Measurements from ENCODE around the gene ITM2C. TPM values are rescaled to one million over a fixed set of nuclear protein-coding genes. Genes with fewer than 3 reads are reported as not detected.

The ITM2C gene
- polyA plus RNA-seq, 4 donors, result 848 to 1,175 (median 938) TPM

- DNase-seq (ENCODE audit: low read depth in 4 of 4, low spot score in 2 of 4), result no peak
Observed at GRCh38 chr2:230905448-230906421, 41.0 kb downstream of the ITM2C start.

- DNase-seq (ENCODE audit: low read depth in 4 of 4, low spot score in 2 of 4), result no peak
Observed at GRCh38 chr2:230906471-230907230, 41.9 kb downstream of the ITM2C start.

- no peak for DNase-seq (ENCODE audit: low read depth in 4 of 4, low spot score in 2 of 4)
Observed at GRCh38 chr2:230907361-230908091, 42.8 kb downstream of the ITM2C start.

GRCh38 chr2:230908092-230908594 lies 43.4 kb downstream of the ITM2C start:
- peak in 1 of 4 donors; percentile 25 for DNase-seq (ENCODE audit: low read depth in 4 of 4, low spot score in 2 of 4)

GRCh38 chr2:230908595-230909191 lies 44.0 kb downstream of the ITM2C start:
- DNase-seq (ENCODE audit: low read depth in 4 of 4, low spot score in 2 of 4), result peak; percentile 47 to 70 (median 68)

- no peak for DNase-seq (ENCODE audit: low read depth in 4 of 4, low spot score in 2 of 4)
Observed at GRCh38 chr2:230909841-230910545, 45.3 kb downstream of the ITM2C start.

GRCh38 chr2:230910546-230911177 lies 45.9 kb downstream of the ITM2C start:
- DNase-seq (ENCODE audit: low read depth in 4 of 4, low spot score in 2 of 4), result no peak

GRCh38 chr2:230912046-230912445 lies 47.3 kb downstream of the ITM2C start:
- no peak for DNase-seq (ENCODE audit: low read depth in 4 of 4, low spot score in 2 of 4)

- DNase-seq (ENCODE audit: low read depth in 4 of 4, low spot score in 2 of 4), result no peak
Observed at GRCh38 chr2:230912724-230913123, 48.0 kb downstream of the ITM2C start.

- DNase-seq (ENCODE audit: low read depth in 4 of 4, low spot score in 2 of 4), result no peak
Observed at GRCh38 chr2:230913406-230914143, 48.8 kb downstream of the ITM2C start.

- no peak for DNase-seq (ENCODE audit: low read depth in 4 of 4, low spot score in 2 of 4)
Observed at GRCh38 chr2:230914886-230915285, 50.1 kb downstream of the ITM2C start.

GRCh38 chr2:230915319-230915718 lies 50.6 kb downstream of the ITM2C start:
- no peak for DNase-seq (ENCODE audit: low read depth in 4 of 4, low spot score in 2 of 4)

- no peak for DNase-seq (ENCODE audit: low read depth in 4 of 4, low spot score in 2 of 4)
Observed at GRCh38 chr2:230916218-230916617, 51.5 kb downstream of the ITM2C start.

GRCh38 chr2:230919240-230919639 lies 54.5 kb downstream of the ITM2C start:
- no peak for DNase-seq (ENCODE audit: low read depth in 4 of 4, low spot score in 2 of 4)

- no peak for DNase-seq (ENCODE audit: low read depth in 4 of 4, low spot score in 2 of 4)
Observed at GRCh38 chr2:230919681-230920080, 54.9 kb downstream of the ITM2C start.

GRCh38 chr2:230920167-230920566 lies 55.4 kb downstream of the ITM2C start:
- no peak for DNase-seq (ENCODE audit: low read depth in 4 of 4, low spot score in 2 of 4)

- DNase-seq (ENCODE audit: low read depth in 4 of 4, low spot score in 2 of 4), result no peak
Observed at GRCh38 chr2:230921806-230922595, 57.3 kb downstream of the ITM2C start.
